ENCODE measurements around the gene KIF26B.

DNA sequence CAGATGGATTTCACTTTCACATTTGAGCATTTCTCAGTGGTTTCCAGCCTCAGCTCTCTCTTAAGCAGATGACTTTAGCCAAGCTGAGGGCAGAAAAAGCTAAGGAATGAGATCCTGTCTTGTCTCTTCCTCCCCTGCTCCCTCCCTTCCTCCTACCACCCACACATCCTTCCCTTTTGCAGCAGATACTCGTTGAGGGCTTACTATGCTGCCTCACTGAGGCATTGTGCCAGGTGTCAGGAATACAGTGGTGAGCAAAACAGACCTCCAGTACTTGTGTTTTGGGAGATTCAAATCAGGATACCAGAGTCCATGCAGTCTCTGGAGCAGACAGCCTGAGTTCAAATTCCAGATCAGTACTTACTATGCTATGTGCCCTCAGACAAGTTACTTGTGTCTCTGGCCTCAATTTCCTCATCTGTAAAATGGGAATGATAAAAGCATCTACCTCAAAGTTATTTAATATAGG, 43.2 kb downstream of the KIF26B start:
- TF ChIP-seq, protein P1, sequence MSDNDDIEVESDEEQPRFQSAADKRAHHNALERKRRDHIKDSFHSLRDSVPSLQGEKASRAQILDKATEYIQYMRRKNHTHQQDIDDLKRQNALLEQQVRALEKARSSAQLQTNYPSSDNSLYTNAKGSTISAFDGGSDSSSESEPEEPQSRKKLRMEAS (IDR thresholded peaks at IDR 0.05; ENCODE audit: low read depth, low read length) = no peak
- TF ChIP-seq, protein P2, sequence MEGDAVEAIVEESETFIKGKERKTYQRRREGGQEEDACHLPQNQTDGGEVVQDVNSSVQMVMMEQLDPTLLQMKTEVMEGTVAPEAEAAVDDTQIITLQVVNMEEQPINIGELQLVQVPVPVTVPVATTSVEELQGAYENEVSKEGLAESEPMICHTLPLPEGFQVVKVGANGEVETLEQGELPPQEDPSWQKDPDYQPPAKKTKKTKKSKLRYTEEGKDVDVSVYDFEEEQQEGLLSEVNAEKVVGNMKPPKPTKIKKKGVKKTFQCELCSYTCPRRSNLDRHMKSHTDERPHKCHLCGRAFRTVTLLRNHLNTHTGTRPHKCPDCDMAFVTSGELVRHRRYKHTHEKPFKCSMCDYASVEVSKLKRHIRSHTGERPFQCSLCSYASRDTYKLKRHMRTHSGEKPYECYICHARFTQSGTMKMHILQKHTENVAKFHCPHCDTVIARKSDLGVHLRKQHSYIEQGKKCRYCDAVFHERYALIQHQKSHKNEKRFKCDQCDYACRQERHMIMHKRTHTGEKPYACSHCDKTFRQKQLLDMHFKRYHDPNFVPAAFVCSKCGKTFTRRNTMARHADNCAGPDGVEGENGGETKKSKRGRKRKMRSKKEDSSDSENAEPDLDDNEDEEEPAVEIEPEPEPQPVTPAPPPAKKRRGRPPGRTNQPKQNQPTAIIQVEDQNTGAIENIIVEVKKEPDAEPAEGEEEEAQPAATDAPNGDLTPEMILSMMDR (IDR thresholded peaks at IDR 0.05; ENCODE audit: low read depth, low read length) = no peak

All from NB4 (cell line).